NCI-H510A (cell line): ENCODE results near the gene UBE2C.
"Not testable (repeated sequence)": the region's sequence is repeated elsewhere in the genome, so short reads cannot be mapped to it uniquely, and the experiment has no call there.

Experiments
- DNase-seq: peaks from one replicate; lab custom pipeline; 2025; lab: John Stamatoyannopoulos, UW

The UBE2C gene

GRCh38 chr20:45798935-45799642 is 13.4 kb upstream of the UBE2C start:
- no peak for DNase-seq

- no peak for DNase-seq
Measured at GRCh38 chr20:45801851-45802250, 10.6 kb upstream of the UBE2C start.

- DNase-seq = no peak
Measured at GRCh38 chr20:45810191-45810970, 2.1 kb upstream of the UBE2C start.

DNA sequence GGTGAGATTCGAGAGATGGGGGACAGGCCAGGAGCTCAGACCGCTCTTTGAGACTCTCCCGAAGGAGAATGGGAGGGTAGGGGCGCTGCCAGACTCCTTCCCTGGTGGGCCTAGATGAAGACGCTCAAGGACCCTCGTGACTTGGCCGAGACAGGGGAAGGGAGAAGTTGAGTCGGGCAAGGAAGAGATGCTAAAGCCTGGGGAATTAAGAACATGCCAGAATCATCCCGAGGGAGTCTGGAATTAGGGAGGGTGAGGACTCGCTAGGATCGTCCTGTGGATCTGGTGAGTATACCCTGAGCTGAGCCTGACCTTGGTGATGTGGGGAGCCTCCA is 529 bp downstream of the UBE2C start:
- no peak for DNase-seq

GRCh38 chr20:45813489-45813888 is 1.0 kb downstream of the UBE2C start:
- DNase-seq = no peak

GRCh38 chr20:45814314-45814713 is 1.9 kb downstream of the UBE2C start:
- DNase-seq = no peak

- DNase-seq = no peak
Measured at GRCh38 chr20:45816951-45817350, 4.5 kb downstream of the UBE2C start.

- DNase-seq = no peak
Measured at GRCh38 chr20:45817376-45818194, 5.1 kb downstream of the UBE2C start.

- DNase-seq = no peak
Measured at GRCh38 chr20:45818239-45818638, 5.8 kb downstream of the UBE2C start.

GRCh38 chr20:45819466-45819865 is 7.0 kb downstream of the UBE2C start:
- no peak for DNase-seq

- no peak for DNase-seq
Measured at GRCh38 chr20:45821947-45822346, 9.5 kb downstream of the UBE2C start.

DNA sequence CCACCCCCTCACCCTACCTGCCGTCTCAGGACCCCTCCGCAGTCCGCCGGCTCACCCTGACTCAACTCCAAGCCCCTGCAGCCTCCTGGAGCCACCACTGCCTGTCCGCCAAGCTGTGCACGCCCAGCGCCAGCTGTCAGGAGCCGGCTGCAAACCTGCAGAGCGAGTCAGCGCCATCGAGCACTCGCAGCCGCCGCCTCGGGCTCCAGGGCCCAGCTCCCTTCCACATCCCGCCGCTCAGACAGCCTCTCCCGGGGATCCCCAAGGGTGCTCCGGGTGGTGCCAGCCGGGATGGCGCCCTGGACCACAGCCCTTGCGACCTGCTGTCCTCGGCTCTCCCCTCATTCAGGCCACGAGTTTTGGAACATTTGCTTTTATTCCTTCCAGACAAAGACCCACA is 10.4 kb downstream of the UBE2C start:
- DNase-seq = peak; percentile 46

DNA sequence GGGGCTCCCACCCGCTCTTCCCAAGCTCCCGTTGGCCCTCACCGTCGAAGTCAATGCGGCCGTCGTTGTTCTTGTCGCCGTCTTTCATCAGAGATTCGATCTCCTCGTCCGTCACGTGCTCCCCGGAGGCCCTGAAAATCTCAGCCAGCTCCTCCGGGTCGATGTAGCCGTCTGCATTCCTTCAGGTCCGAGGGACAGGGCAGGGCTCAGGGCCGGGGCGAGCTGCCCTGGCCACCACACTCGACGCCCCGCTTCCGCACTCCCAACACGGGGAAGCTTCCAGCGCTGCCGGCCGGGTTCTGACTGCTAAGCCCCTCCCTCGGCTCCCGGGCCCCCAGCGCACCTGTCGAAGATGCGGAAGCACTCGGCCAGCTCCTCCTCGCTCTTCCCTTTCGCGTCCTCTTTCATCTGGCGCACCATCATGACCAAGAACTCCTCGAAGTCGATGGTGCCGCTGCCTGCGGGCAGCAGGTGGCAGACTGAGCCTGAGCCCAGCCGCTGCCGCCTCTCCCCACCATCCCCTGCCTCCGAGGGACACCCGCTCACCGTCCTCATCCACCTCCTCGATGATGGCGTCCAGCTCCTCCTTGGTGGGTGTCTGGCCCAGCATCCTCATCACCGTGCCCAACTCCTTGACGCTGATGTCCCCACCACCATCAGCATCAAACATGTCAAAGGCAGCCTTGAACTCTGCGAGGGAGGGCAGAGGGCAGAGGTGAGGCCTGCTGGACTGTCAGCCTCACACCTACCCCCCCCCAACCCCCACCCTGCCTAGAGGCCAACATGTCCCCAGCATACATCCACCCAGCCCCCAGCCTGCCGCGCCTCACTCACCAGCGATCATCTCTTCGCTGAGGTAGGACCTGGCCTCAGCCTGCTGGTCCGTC is 11.7 kb downstream of the UBE2C start:
- DNase-seq = peak; percentile 32

GRCh38 chr20:45826381-45827019 is 14.1 kb downstream of the UBE2C start:
- DNase-seq = no peak

DNA sequence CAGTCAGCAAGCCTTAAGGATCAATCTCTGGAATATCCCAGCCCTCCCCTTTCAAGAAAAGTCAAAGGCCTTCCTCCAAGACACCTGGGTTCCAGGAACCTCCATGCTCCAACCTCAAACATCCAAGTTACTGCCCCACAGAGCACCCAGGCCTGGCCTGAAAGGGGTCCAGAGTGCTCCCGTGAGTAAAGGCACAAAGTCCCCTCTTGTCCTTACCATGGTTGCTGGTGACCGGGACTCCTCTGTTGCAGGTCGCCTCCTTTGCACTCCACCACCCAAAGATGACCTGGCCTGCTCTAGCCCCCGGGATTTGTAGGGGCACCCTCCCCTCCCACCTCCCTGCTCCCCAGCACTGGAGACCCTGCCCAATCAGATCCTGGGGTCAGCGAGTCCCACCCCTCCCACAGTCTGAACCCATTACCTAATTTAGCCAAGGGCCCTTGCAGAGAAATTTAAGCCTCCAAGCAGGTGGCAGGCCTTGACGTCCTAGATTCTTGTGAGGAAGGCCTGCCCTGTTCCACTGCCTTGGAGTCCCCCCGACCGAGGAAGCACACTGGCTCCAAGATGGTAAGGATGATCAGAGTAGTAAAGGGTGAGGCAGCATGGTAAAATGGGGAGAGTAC is 14.7 kb downstream of the UBE2C start, which contains the start of gene TNNC2:
Gene TNNC2, minus strand, starts transcription at position 283 of the 623 bp plus-strand sequence. Its CDS starts 64 bp downstream, at position 219.
- no peak for DNase-seq

- no peak for DNase-seq
Measured at GRCh38 chr20:45827712-45828111, 15.3 kb downstream of the UBE2C start.

GRCh38 chr20:45828589-45828988 is 16.1 kb downstream of the UBE2C start:
- DNase-seq = no peak

GRCh38 chr20:45829673-45830106 is 17.2 kb downstream of the UBE2C start:
- DNase-seq = not testable (repeated sequence)

DNA sequence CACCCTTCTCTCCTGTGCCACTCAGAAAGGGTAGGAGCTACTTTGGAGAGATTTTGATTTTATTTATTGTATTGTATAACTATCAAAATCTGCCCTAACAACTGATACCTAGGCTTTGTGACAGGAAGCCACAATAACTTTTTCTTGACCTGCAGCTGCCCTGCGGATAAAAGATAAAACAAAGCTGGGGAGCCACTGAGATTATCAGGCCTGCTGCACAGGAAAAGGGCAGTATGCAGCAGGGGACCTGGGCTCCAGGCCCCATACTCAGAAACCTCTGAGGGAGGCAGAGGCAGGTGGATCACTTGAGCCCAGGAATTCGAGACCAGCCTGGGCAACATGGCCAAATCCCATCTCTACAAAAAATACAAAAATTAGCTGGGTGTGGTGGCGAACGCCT is 20.2 kb downstream of the UBE2C start:
- DNase-seq = no peak

DNA sequence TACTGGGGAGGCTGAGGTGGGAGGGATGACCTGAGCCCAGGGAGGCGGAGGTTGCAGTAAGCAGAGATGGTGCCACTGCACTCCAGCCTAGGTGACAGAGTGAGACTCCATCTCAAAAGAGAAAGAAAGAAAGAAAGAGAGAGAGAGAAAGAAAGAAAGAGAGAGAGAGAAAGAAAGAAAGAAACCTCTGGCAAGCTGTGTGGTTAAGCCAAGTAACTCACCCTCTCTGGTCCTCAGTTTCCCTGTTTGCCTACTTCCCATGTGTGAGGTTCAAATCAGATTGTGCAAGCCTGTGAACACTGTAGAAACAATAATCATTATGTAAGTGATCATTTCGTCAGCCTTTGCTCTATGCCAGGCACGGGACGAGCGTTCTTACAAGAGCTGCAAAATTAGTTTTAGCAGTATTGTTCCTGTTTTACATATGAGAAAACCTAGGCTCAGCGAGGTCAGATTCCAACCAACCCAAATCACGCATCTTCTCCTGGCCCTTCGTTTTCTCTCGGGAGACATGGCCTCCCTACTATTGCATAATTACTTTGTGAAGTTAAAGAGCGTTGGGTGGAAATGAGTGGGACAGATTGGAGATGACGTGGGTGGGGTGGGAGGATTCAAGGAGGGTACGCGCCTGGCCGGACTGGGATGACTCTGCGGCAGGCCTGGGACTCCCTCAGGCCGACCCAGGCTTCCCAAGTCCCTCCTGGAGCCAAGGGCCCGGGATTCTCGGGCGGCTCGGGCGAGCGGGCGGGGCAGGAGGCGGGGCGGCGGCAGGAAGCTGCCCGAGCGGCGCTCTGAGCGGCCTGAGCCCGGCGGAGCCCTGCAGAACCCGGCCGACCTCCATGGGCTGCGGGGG is 20.8 kb downstream of the UBE2C start, which contains the start of gene SNX21:
Gene SNX21, plus strand, starts transcription at position 770 of the 853 bp plus-strand sequence. CDS start 121 bp downstream, outside the sequence.
- DNase-seq = peak; percentile 68
